Mucosa of descending colon (tissue), 3 donors: Measurements from ENCODE around the gene NDUFS8. TPM values are rescaled to one million over a fixed set of nuclear protein-coding genes. Genes with fewer than 3 reads are reported as not detected.
A peak's percentile ranks its signal among the peaks of the same experiment; 100 is the strongest.

Source experiments
- ATAC-seq: fragments of 200-7000 bp; cut with Tn5 transposase; one replicate; pipeline ENCODE4 v1.9.1; 2020; ENCODE audit warnings: mild to moderate bottlenecking, moderate library complexity
- DNase-seq, 3 donors: peaks; one replicate each; pipeline ENCODE4 v3.0.0-alpha.2; 2020
- H3K36me3 ChIP-seq: fragments of 200-600 bp; one replicate; pipeline ENCODE4 v1.8.0; 2021; ENCODE audit warnings: low read depth, mild to moderate bottlenecking
- H3K4me1 ChIP-seq: fragments of 200-600 bp; one replicate; pipeline ENCODE4 v1.8.0; 2021; ENCODE audit warnings: low read depth, mild to moderate bottlenecking
- H3K4me3 ChIP-seq: fragments of 200-600 bp; one replicate; pipeline ENCODE4 v1.8.0; 2021; ENCODE audit warnings: mild to moderate bottlenecking
- H3K9me3 ChIP-seq: fragments of 200-600 bp; one replicate; pipeline ENCODE4 v1.8.0; 2021; ENCODE audit warnings: mild to moderate bottlenecking
- intact Hi-C, 2 donors: fragments of 100-400 bp; cut with DNase I in 1 of 2; cut with micrococcal nuclease in 1 of 2; formaldehyde crosslinking; loops; one replicate each; pipeline versions ENCODE4 v1.11.0 to v1.11.1; 2022; cut with DNase I, micrococcal nuclease
- total RNA-seq, 3 donors: library from RNA; stranded (reverse); fragmentation: NEBNext Ultra II Directional in 2 of 3; extraction: Animal tissue kit (Norgen Biotek cat#: 25700) in 2 of 3; gene quantifications; one replicate each; pipeline versions ENCODE4 v1.2.1 to v1.2.4, GENCODE V29; 2021 to 2023
- TF ChIP-seq, protein P1 (sequence below): fragments of 200-600 bp; IDR thresholded peaks from one replicate; pipeline ENCODE4 v1.8.0; 2022; ENCODE audit warnings: antibody characterized with exemption, mild to moderate bottlenecking
- donor health status: DM: no; HTN: no; CAD: no; lungs with moderate emphysema.
- donor health status: DM: no; HTN: no; CAD: no.
- donor health status: DM: no; HTN: yes; CAD: no.

The NDUFS8 gene
- total RNA-seq, 3 donors from 2014 or later, result 148 to 165 (median 162) TPM

GRCh38 chr11:68040101-68040956 lies 9.8 kb downstream of the NDUFS8 start:
- intact Hi-C loops, result no loop called here
- peak; percentile 61 for ATAC-seq
- DNase-seq, result peak; percentile 70 to 83 (median 78)
- Histone ChIP-seq H3K9me3 (no peaks in the 10 kb centered on the region), H3K4me3 (peak overlapping the region; percentile 24), H3K4me1 (peaks cover 19% of the 10 kb centered on the region), H3K36me3 (peaks cover 5% of the 10 kb centered on the region)
- TF ChIP-seq, protein P1, sequence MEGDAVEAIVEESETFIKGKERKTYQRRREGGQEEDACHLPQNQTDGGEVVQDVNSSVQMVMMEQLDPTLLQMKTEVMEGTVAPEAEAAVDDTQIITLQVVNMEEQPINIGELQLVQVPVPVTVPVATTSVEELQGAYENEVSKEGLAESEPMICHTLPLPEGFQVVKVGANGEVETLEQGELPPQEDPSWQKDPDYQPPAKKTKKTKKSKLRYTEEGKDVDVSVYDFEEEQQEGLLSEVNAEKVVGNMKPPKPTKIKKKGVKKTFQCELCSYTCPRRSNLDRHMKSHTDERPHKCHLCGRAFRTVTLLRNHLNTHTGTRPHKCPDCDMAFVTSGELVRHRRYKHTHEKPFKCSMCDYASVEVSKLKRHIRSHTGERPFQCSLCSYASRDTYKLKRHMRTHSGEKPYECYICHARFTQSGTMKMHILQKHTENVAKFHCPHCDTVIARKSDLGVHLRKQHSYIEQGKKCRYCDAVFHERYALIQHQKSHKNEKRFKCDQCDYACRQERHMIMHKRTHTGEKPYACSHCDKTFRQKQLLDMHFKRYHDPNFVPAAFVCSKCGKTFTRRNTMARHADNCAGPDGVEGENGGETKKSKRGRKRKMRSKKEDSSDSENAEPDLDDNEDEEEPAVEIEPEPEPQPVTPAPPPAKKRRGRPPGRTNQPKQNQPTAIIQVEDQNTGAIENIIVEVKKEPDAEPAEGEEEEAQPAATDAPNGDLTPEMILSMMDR, result no peak

DNA sequence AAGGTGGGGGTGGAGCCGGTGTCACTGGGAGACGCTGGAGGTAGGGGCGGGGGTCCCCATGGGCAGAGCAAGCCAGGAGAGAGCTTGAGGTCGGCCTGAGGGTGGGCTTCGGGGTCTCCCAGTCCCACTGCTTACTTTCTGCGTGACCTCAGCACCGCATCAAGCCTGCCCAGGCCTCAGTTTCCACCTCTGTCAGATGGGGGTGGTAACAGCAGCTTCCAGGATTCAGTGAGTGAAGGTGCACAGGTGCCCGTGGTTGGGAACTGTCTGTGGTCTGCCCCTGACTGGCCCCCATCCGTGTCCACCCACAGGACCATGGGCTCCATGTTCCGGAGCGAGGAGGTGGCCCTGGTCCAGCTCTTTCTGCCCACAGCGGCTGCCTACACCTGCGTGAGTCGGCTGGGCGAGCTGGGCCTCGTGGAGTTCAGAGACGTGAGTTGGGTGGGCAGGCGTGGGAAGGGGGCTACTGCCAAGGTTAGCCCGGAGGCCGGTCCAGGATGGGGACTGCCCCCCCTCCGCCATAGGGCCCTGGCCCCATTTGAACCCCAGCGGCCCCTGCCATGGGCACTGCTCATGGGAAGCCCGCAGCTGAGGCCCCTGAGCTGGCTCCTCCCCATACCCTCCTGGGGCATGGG lies 10.6 kb downstream of the NDUFS8 start:
- Histone ChIP-seq H3K36me3 (peaks cover 5% of the 10 kb centered on the region), H3K4me3 (no peak overlapping the region), H3K9me3 (no peaks in the 10 kb centered on the region), H3K4me1 (peaks cover 17% of the 10 kb centered on the region)
- TF ChIP-seq, protein P1, result no peak
- intact Hi-C loops, result no loop called here
- DNase-seq, result peak in 1 of 3 donors; percentile 64
- ATAC-seq, result no peak

- TF ChIP-seq, protein P1, result no peak
- ATAC-seq, result no peak
- intact Hi-C loops, result no loop called here
- Histone ChIP-seq H3K4me3 (no peak overlapping the region), H3K4me1 (peaks cover 15% of the 10 kb centered on the region), H3K36me3 (peaks cover 5% of the 10 kb centered on the region), H3K9me3 (no peaks in the 10 kb centered on the region)
- peak in 1 of 3 donors; percentile 39 for DNase-seq
These were observed 11.2 kb downstream of the NDUFS8 start for GRCh38 chr11:68041617-68042218.

DNA sequence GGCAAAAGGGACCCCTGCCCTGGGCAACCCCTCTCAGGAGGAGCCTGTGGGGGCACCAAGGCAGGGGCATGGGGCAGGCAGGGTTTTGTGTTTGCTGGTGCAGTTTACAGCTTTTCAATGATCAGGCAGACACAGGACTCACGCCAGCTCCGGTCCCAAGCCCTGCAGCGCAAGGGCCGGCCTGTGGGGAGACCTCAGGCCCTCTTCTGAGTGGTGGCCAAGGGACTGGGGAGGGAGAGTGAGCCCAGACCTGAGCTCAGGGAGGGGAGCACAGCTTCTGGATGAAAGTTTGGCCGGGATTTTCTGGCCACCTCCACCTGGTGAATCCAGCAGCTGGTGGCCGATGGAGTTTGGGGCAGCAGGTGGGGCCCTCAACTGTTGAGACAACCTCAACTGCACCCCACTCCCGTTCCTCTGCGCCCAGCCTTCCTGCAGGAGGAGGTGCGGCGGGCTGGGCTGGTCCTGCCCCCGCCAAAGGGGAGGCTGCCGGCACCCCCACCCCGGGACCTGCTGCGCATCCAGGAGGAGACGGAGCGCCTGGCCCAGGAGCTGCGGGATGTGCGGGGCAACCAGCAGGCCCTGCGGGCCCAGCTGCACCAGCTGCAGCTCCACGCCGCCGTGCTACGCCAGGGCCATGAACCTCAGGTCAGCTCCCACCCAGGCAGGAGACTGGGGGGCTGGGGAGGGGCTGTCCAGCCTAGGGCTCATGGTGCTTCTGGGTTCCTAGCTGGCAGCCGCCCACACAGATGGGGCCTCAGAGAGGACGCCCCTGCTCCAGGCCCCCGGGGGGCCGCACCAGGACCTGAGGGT lies 11.9 kb downstream of the NDUFS8 start:
- ATAC-seq (no peak), DNase-seq (peak in 1 of 3 donors; percentile 54)
- intact Hi-C loops, result no loop called here
- Histone ChIP-seq H3K36me3 (peaks cover 5% of the 10 kb centered on the region), H3K4me1 (peaks cover 15% of the 10 kb centered on the region), H3K9me3 (no peaks in the 10 kb centered on the region), H3K4me3 (no peak overlapping the region)
- TF ChIP-seq, protein P1, result no peak

DNA sequence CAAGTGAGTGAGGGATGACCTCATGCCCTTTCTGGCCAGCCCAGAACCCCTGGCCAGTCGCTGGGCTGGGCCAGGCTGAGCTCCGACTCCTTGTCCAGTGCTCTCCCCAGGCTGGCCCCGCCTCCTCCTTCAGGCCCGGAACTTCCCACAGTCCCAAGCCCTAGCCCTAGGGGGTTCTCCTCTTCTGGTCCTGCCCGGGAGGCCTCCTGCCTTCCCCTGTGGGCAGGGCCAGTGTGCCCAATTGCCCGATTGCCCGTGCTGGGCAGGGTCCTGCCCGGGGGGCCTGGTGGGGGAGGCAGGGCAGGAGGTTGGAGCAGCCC lies 12.5 kb downstream of the NDUFS8 start:
- H3K4me3 ChIP-seq, result no peak overlapping the region
- intact Hi-C loops, result no loop called here
- TF ChIP-seq, protein P1, result no peak

More for the DNA sequence above, 12.5 kb downstream of the NDUFS8 start:
- peaks cover 5% of the 10 kb centered on the region for H3K36me3 ChIP-seq
- H3K9me3 ChIP-seq, result no peaks in the 10 kb centered on the region
- DNase-seq (no peak), ATAC-seq (no peak)
- H3K4me1 ChIP-seq, result peaks cover 11% of the 10 kb centered on the region
